Midbrain (tissue), 1 donor: ENCODE measurements around the gene DSCAM.
"Not testable (repeated sequence)": the region's sequence is repeated elsewhere in the genome, so short reads cannot be mapped to it uniquely, and the experiment has no call there.

Experiments used
- DNase-seq: peaks from one replicate; lab custom pipeline; 2025; lab: John Stamatoyannopoulos, UW

The DSCAM gene

GRCh38 chr21:40846587-40847411 lies at the start of gene DSCAM:
DSCAM (minus strand) TSS chr21:40847158; CDS start chr21:40846661, 497 bp downstream.
- DNase-seq = peak; percentile 21

- not testable (repeated sequence) for DNase-seq
Observed at GRCh38 chr21:40895697-40896096, 48.7 kb upstream of the DSCAM start.

GRCh38 chr21:40886931-40887330 lies 40.0 kb upstream of the DSCAM start:
- no peak for DNase-seq

GRCh38 chr21:40886006-40886405 lies 39.0 kb upstream of the DSCAM start:
- no peak for DNase-seq

GRCh38 chr21:40882192-40882915 lies 35.4 kb upstream of the DSCAM start:
- no peak for DNase-seq

GRCh38 chr21:40881767-40882166 lies 34.8 kb upstream of the DSCAM start:
- DNase-seq = no peak

- no peak for DNase-seq
Observed at GRCh38 chr21:40871099-40871498, 24.1 kb upstream of the DSCAM start.

- DNase-seq = no peak
Observed at GRCh38 chr21:40863839-40864238, 16.9 kb upstream of the DSCAM start.

GRCh38 chr21:40858517-40858916 lies 11.6 kb upstream of the DSCAM start:
- no peak for DNase-seq

- DNase-seq = no peak
Observed at GRCh38 chr21:40853956-40854688, 7.2 kb upstream of the DSCAM start.

GRCh38 chr21:40852563-40852962 lies 5.6 kb upstream of the DSCAM start:
- DNase-seq = no peak

- no peak for DNase-seq
Observed at GRCh38 chr21:40851749-40852148, 4.8 kb upstream of the DSCAM start.

- no peak for DNase-seq
Observed at GRCh38 chr21:40850071-40850470, 3.1 kb upstream of the DSCAM start.

- peak; percentile 22 for DNase-seq
Observed at GRCh38 chr21:40847951-40848350, 993 bp upstream of the DSCAM start.

GRCh38 chr21:40846103-40846502 lies 855 bp downstream of the DSCAM start:
- no peak for DNase-seq

GRCh38 chr21:40845441-40845995 lies 1.4 kb downstream of the DSCAM start:
- no peak for DNase-seq

- no peak for DNase-seq
Observed at GRCh38 chr21:40844935-40845334, 2.0 kb downstream of the DSCAM start.

GRCh38 chr21:40842197-40842552 lies 4.8 kb downstream of the DSCAM start:
- DNase-seq = no peak

- peak; percentile 52 for DNase-seq
Observed at GRCh38 chr21:40841524-40842196, 5.3 kb downstream of the DSCAM start.

GRCh38 chr21:40840401-40841125 lies 6.4 kb downstream of the DSCAM start:
- no peak for DNase-seq

- DNase-seq = no peak
Observed at GRCh38 chr21:40839521-40839920, 7.4 kb downstream of the DSCAM start.
